ENCODE results near the gene C9orf50. TPM values are rescaled to one million over a fixed set of nuclear protein-coding genes. Genes with fewer than 3 reads are reported as not detected.

The C9orf50 gene
- polyA plus RNA-seq, 4 donors = 0.27 to 1.1 (median 0.49) TPM

DNA sequence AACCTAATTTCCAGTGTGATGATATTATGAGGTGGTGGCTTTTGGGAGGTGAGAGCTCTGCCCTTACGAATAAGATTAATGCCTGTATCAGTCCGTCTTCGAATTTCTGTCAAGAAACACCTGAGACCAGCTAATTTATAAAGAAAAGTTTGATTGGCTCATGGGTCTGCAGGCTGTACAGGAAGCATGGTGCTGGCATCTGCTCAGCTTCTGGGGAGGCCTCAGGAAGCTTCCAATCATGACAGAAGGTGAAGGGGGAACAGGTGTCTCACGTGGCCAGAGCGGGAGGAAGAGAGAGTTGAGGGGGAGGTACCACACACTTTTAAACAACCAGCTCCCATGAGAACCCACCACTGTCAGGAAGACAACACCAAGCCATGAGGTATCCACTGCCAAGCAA, 46.9 kb downstream of the C9orf50 start:
- no peak for DNase-seq (ENCODE audit: low read depth in 4 of 4, low spot score in 3 of 4)

DNA sequence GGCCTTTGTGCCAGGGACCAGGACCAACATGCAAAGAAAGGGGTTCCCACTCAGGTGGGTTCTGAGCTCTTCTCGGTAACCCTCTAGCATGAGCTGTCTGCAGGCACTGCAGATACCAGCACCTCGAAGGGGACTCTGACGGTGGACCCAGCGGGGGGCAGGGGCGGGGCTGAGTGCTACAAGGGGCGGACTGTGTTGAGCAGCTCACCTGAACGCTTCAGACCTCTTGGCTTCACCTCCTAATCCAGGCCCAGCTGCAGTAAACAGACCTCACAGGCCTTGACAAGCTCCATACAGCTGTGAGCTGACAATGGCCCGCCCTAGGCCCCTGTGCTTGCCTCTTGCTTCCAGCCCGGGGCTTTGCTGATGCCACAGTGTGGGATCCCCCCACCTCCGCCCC, 48.4 kb downstream of the C9orf50 start:
- DNase-seq (ENCODE audit: low read depth in 4 of 4, low spot score in 3 of 4) = no peak

DNA sequence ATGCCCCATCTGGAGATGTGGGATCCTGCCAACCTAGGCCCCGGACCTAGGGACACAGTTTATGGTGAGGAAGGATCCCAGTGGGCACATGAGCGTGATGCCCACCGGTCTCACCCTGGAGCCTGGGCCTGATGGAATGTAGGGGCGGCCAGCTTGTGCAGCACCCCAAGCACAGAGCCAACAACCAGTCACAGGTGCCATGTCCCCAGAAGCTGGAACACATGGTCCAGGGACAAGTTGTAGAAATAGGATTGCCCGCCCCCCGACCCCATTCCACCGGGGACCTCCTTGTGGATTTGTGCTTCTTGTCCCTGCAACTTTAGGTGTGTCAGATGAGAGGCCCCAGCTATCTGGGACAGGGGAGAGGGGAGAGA, 48.9 kb downstream of the C9orf50 start:
- DNase-seq (ENCODE audit: low read depth in 4 of 4, low spot score in 3 of 4) = no peak

DNA sequence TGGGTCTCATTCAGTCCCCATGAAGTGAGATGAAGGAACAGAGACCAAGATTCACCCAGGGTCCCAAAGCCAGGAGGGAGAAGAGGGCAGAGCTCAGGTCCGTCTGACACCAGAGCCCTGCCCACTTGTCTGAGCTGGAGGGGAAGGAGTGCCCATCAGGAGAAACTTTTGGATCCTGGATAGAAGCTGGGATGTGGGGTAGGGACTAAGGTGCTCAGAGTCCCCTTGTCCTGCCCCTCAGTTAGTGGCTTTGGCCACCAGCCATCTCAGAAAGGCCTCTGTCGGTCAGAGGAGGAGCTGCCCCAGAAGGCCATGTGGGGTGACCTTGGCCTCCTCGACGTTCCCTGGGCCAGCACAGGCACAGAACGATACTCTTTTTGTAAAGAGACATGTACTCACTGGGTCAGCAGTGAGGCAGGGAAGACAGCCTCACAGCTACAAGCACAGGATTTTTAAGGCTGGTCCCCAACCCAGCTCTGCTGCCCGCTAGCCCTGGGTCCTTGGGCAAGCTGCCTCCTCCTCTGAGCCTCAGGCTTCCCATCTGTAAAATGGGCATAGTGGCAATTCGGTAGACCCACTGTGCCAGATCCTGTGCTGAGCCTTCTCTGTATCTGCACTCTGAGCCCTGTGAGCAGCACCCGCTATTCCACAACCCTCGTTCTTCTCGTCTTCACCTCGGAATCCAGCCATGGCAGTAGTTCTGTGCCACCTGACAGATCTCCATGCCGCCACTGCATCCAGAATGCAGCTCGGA, 49.4 kb downstream of the C9orf50 start:
- DNase-seq (ENCODE audit: low read depth in 4 of 4, low spot score in 3 of 4) = no peak

DNA sequence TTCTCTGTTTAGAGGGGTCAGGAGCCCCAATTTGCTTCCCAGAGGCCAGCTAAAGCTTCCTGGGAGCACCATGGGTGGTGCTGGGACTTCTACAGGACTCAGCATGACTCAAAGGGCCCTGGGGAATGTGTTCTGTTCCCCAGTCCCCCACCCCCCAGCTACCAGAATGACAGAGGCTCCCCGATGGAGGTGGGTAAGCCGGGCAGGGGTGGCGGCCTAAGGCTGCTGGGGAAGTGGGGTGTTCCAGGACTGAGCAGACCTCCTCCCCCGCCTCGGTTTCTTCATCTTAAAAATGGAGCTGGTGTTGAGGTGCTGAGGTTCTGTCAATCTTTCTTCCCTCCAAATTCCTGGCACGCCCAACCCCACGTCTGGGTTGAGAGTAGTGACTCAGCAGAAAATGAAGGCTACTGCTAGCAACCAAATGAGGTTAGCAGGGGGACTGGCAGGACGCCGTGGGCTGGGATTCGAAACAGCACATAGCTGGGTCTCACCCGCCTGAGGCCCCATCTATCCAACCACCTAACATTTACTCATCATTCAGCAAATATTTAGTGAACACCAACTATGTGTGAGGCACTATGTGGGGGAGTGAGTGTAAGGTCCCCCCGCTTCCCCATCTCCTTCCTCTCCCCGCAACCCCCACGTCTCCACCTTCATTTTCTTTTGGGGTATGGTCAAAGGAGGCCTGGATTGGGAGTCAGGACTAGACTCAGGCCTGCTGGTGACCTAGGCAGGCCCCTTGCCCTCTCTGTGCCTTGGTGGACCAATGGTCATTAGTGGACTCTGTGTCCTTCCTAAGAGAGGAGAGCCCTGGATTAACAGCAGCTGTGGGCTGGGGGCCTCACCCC, 50.2 kb downstream of the C9orf50 start:
- DNase-seq (ENCODE audit: low read depth in 4 of 4, low spot score in 3 of 4) = no peak

DNA sequence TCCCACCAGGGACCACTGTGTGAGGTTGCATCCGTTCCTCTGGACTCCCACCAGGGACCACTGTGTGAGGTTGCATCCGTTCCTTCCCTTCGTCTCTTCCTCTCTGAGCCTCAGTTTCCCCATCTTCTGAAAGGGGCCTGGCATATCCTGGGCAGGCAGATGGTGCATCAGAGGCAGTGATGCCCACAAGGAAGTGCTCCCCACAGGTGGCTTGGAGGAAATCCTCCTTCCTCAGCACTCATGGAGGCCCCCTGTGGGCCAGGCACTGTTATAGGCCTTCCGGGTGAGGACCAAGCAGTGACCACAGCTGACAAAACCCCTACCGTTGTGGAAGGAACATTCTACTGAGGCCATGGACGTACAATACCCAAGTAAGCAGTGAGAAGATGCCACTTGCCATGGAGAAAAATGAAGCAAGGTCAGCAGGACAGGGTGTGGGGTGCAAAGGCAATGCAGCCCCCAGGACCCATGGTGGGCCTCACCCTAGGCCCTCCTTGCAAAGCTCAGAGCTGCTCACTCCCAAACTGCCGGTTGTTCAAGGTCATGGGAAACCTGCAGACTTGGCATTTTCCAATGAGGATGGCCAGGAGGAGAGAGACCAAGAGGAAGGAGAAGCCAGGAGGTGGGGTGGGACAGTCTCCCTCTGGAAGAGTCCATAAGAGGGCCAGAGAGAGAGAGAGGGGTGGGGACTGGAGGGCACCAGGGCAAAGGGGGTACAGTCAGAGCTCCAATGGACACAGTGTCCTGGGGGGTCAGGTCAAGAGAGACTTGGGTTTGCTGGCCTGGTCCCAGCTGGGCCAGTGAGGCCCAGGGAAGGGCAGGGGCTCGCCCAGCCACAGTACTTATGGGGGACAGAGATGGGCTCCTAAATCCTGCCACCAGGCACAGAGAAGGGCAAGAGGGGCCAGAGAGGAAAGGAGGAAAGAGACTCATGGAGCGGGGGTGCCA, 51.1 kb downstream of the C9orf50 start:
- no peak for DNase-seq (ENCODE audit: low read depth in 4 of 4, low spot score in 3 of 4)

DNA sequence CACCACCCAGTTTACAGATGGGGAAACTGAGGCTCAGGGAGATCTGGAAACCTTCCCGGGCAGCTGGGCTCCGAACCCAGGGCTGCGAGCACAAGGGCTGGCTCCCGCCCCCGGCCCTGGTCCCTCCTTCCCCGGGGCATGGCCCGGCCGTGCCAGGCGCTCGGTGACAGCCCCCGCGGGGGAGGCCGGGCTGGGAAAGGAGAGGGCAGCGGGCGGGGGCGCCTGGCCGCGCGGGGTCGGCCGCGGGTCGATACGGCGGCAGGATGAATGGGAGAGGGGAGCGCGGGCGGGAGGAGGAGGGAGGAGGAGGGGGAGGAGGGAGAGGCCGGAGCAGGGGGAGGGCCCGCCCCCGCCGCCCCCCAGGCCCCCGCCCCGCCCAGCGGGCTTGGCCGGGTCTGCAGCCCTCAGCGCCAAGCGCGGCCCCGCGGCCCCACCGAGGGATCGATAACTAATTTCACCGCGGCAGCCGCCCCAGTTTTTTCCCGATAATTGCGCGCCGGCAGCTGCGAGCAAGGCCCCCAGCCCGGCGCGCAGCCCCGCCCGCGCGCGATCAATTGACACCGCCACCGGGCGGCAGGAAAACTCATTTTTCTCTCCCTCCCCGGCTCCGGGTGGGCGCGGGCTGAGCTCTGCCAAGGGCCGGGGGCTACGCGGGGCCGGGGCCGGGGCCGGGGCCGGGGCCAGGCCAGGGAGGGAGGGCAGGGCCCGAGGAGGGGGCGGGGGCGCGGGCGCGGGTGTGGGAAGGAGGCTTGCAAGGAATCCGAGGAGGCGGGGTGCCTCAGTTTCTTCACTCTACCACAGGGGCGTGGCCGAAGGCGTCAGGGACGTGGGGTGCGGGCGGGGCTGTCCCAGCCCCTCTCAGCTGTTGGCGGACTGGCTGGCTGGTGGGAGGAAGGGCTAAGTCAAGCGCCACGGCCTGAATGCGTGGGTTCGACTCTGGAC, 52.1 kb downstream of the C9orf50 start:
- DNase-seq (ENCODE audit: low read depth in 4 of 4, low spot score in 3 of 4) = no peak

DNA sequence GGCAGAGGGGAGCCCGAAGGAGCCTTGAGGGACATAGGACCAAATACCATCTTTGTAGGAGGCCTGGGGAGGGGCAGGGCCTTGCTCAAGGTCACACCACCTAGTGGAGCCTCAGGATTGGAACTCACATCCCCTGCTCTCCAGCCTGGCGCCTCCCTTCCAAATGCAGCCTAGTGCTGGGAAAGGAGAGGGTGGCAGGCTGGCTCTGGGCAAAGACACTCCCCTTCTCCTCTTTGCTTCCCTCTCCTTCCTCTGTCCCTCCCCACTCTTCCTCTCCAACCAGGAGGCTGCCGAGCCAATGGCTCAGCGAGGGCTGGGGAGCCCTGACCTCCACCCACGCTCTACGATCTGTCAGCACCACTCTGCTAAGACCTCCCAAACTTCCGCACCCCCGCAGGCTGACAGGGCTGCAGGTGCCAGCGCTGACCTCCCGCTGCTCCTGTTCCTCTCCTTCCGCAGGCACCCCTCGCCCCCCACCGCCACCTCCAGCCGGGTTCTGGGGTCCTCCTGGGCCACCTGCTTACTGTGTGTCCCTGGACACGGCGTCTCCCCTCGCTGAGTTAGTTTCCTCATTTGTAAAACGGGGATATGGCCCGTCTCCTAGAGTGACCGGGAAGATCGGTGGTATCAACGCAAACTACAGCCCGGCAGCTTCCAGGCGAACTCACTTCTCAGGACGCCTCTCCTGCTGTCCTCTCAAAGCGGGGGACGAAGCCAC, 52.9 kb downstream of the C9orf50 start:
- DNase-seq (ENCODE audit: low read depth in 4 of 4, low spot score in 3 of 4) = no peak

DNA sequence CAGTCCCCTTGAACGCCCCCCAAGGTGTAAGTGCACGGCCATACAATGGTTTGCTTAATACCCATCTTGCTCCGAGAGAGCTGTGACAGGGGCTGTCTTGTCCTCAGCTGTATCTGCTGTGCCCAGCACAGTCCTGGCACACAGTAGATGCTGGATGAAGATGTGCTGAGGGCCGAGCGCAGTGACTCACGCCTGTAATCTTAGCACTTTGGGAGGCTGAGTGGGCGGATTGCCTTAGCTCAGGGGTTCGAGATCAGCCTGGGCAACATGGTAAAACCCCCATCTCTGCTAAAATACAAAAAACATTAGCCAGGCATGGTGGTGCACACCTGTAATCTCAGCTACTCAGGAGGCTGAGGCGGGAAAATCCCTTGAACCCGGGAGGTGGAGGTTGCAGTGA, 53.6 kb downstream of the C9orf50 start:
- DNase-seq (ENCODE audit: low read depth in 4 of 4, low spot score in 3 of 4) = no peak

DNA sequence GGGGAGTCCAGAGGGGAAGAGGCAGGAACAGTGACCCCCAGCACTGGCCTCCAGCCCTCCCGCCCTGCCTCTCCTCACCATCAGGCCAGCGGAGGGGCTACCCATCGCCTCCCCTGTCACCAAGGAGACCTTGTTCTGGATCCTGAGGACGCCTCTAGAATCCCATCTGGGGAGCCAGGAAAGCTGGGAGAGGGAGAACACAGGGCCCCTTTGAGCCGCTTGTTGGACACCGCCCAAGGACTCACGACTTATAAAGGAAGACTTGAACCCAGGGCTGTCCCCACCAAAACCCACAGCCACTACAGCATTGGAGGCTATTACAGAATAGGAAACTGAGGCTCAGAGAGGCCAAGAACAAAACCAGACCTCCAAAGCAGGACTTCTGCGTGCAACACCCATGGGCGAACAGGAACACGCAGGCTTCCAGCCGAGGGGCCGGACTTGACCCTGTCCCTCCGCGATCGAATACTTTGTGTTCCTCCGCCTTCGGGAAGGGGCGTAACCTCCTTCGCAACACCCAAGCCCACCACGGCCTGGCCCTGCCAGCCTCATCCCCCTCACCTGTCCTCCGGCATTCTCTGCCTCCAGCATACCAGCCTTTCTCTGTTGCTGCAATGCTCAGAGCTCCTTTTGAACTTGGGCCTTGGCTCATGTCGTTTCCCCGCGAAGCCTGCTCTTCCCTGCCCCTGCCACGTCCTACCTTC, 54.2 kb downstream of the C9orf50 start:
- DNase-seq (ENCODE audit: low read depth in 4 of 4, low spot score in 3 of 4) = no peak

DNA sequence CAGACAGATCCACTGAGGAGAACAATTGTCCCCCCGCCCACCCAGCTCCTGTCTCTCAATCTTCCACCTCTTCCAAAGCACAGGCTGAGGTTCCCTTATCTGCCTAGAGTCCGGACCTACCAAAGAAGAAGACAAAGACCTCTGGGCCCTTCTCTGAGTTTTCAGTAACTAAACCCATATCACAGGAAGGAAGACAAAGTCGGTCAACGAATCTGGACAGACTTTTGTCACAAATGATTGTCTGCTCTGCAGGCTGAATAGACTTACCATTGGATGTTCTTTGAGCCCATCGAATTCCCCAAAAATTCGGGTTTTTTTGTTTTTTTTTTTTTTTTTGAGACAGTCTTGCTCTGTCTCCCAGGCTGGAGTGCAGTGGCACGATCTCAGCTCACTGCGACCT, 58.0 kb downstream of the C9orf50 start:
- DNase-seq (ENCODE audit: low read depth in 4 of 4, low spot score in 3 of 4) = no peak

DNA sequence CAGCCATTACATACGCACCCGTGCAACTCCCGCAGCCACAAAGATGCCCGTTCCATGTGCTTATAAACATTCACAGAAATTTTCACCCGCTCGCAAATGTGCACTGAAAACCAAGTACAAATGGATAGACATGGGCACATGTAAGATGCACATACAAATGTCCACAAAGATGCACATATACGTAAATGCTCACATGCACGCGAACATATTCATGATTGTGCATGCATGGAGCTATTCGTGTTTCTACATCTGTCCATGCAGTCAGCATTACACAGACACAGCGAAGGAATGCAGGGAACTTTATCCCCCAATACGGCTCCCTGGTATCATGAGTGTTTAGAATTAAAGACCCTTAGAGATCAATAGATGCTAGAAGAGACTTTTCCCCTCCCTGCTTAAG, 58.4 kb downstream of the C9orf50 start:
- DNase-seq (ENCODE audit: low read depth in 4 of 4, low spot score in 3 of 4) = no peak

Other genes starting within 250 kb of the C9orf50 start
- gene NTMT1, start 5.1 kb upstream of the C9orf50 start, polyA plus RNA-seq (ENCODE audit: insufficient read length in 4 of 4) = 10 to 100 TPM; 21.2 to 32.4 (median 29.9) TPM
- gene ASB6, start 21.1 kb upstream of the C9orf50 start, polyA plus RNA-seq (ENCODE audit: insufficient read length in 4 of 4) = 10 to 100 TPM; 12.4 to 22.2 (median 16.8) TPM
- gene PRRX2, start 44.5 kb upstream of the C9orf50 start, polyA plus RNA-seq (ENCODE audit: insufficient read length in 4 of 4) = 1 to 10 TPM in 3 of 4 donors, under 1 TPM in 1; 0.98 to 2.6 (median 1.5) TPM
- 1 to 10 TPM; 5.0 to 6.3 (median 5.5) TPM for gene PTGES, start 131.9 kb upstream of the C9orf50 start, polyA plus RNA-seq (ENCODE audit: insufficient read length in 4 of 4)
- gene TOR1B, start 182.1 kb upstream of the C9orf50 start, polyA plus RNA-seq (ENCODE audit: insufficient read length in 4 of 4) = 10 to 100 TPM; 19.3 to 21.5 (median 20.6) TPM
- 10 to 100 TPM; 41.9 to 44.0 (median 43.1) TPM for gene TOR1A, start 203.0 kb upstream of the C9orf50 start, polyA plus RNA-seq (ENCODE audit: insufficient read length in 4 of 4)
- 10 to 100 TPM; 64.7 to 86.9 (median 73.8) TPM for gene C9orf78, start 214.2 kb upstream of the C9orf50 start, polyA plus RNA-seq (ENCODE audit: insufficient read length in 4 of 4)
- gene USP20, start 214.4 kb upstream of the C9orf50 start, polyA plus RNA-seq (ENCODE audit: insufficient read length in 4 of 4) = 10 to 100 TPM; 14.8 to 28.0 (median 19.6) TPM